WTC11 (cell line): ENCODE results near the gene GLUL.

Experiments
- ATF1 ChIP-seq: sonication (generic); formaldehyde crosslinking; IDR thresholded peaks from 2 replicates; pipeline ENCODE4 v1.8.1; 2023; ENCODE audit warnings: mild to moderate bottlenecking, moderate library complexity, missing genetic modification reagents
- ATF6 ChIP-seq: sonication (generic); formaldehyde crosslinking; IDR thresholded peaks from 2 replicates; pipeline ENCODE4 v1.8.1; 2023; ENCODE audit warnings: mild to moderate bottlenecking, missing genetic modification reagents
- ESRRA ChIP-seq: sonication (generic); formaldehyde crosslinking; IDR thresholded peaks from 2 replicates; pipeline ENCODE4 v1.8.1; 2022; ENCODE audit warnings: mild to moderate bottlenecking, missing genetic modification reagents, borderline replicate concordance
- KAT7 ChIP-seq: sonication (generic); formaldehyde crosslinking; IDR thresholded peaks from 2 replicates; pipeline ENCODE4 v1.8.1; 2023; ENCODE audit warnings: missing genetic modification reagents, mild to moderate bottlenecking, borderline replicate concordance
- OVOL2 ChIP-seq: fragments of 250-450 bp; sonication (Bioruptor Pico); IDR thresholded peaks from 2 replicates; pipeline ENCODE4 v1.9.0; 2021; ENCODE audit warnings: mild to moderate bottlenecking, borderline replicate concordance
- ZNF138 ChIP-seq: sonication (generic); formaldehyde crosslinking; conservative IDR thresholded peaks from 2 replicates; pipeline ENCODE4 v1.8.1; 2022; ENCODE audit warnings: mild to moderate bottlenecking, moderate library complexity, missing genetic modification reagents

GRCh38 chr1:182413969-182414368, 22.4 kb upstream of the GLUL start:
- TF ChIP-seq ATF6 (CRISPR knock-in tag) (no peak), ESRRA (no peak), KAT7 (CRISPR knock-in tag) (no peak), OVOL2 (CRISPR knock-in tag) (no peak), ATF1 (CRISPR knock-in tag) (no peak), ZNF138 (CRISPR knock-in tag) (no peak)
